ENCODE results near the gene DUS2. TPM values are rescaled to one million over a fixed set of nuclear protein-coding genes. Genes with fewer than 3 reads are reported as not detected.

Gene DUS2
- total RNA-seq, 1 experiment from 2014 or later = 27.9 TPM

DNA sequence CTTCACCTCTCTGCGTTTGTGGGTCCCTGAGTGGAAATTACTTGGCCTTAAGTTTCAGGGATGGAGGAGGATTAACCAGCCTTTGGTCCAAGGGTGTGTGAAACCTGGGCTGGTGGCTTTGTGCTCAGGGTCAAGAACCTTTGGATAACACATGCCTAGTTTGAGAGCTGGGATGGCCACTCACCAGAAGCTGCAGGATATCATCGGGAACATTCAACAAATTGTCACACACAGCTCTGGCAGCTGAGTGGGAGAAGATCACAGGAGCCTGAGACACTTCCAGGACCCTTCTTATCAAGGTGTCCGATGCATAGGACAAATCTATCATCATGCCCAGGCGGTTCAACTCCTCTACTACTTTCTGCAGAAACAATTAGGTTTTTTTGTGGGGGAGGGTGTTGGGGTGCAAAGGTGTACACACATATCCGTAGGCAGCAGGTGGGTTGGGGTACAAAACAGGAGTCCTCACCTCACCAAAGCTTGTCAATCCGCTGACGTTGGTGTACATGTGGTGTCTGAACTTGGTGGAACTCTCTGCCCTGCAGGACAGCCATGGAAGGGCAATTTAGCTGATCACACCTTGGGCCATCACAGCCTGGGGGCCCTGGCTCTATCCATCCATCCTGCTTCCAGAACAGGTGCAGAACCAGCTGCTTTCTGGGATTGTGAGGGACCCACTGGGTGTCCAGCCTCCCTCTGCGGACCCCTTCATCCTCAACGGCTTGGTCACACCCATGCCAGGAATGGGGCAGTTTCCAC, 45.4 kb upstream of the DUS2 start (continued):
- TF ChIP-seq, protein P1, sequence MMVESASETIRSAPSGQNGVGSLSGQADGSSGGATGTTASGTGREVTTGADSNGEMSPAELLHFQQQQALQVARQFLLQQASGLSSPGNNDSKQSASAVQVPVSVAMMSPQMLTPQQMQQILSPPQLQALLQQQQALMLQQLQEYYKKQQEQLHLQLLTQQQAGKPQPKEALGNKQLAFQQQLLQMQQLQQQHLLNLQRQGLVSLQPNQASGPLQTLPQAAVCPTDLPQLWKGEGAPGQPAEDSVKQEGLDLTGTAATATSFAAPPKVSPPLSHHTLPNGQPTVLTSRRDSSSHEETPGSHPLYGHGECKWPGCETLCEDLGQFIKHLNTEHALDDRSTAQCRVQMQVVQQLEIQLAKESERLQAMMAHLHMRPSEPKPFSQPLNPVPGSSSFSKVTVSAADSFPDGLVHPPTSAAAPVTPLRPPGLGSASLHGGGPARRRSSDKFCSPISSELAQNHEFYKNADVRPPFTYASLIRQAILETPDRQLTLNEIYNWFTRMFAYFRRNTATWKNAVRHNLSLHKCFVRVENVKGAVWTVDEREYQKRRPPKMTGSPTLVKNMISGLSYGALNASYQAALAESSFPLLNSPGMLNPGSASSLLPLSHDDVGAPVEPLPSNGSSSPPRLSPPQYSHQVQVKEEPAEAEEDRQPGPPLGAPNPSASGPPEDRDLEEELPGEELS (CRISPR knock-in tag; IDR thresholded peaks at IDR 0.05) = no peak
- no peak for TF ChIP-seq NR1H2 (CRISPR knock-in tag; IDR thresholded peaks at IDR 0.05)

- H3K4me3 Mint-ChIP-seq = no peak within 1 kb of the TSS
- H3K4me1 Mint-ChIP-seq = peaks cover 6% of the 10 kb centered on the region
- ATAC-seq (peak; percentile 89), DNase-seq (ENCODE audit: low spot score) (peak; percentile 83)
- H3K36me3 Mint-ChIP-seq = no peaks in the 10 kb centered on the region
- H3K27me3 Mint-ChIP-seq (ENCODE audit: low read depth) = peaks cover 13% of the 10 kb centered on the region
- POLR2A ChIA-PET = no interaction called here
- H3K27ac Mint-ChIP-seq = no peak within 1 kb of the TSS
- CTCF ChIA-PET = interaction anchor here (0.7 to 4.3 kb wide), 9 partner anchors 10 to 60 kb away, joined by 3 to 13 read pairs (median 3); partner anchors contain the start of genes DPEP2NB and SLC12A4
- TF ChIP-seq SP1 (CRISPR knock-in tag; conservative IDR thresholded peaks at IDR 0.05) (peak; percentile 54; the same call in 1 of the 2 replicates), ETV6 (CRISPR knock-in tag; IDR thresholded peaks at IDR 0.05) (no peak), ERG (CRISPR knock-in tag; IDR thresholded peaks at IDR 0.05) (no peak), ZNF219 (CRISPR knock-in tag; IDR thresholded peaks at IDR 0.05; ENCODE audit: borderline replicate concordance) (no peak), ZNF512 (CRISPR knock-in tag; IDR thresholded peaks at IDR 0.05; ENCODE audit: borderline replicate concordance) (no peak), FOXP1 (CRISPR knock-in tag; IDR thresholded peaks at IDR 0.05; ENCODE audit: borderline replicate concordance) (peak; percentile 49; the same call in 1 of the 2 replicates), ZNF121 (CRISPR knock-in tag; IDR thresholded peaks at IDR 0.05) (no peak), TP53 (CRISPR knock-in tag; IDR thresholded peaks at IDR 0.05) (no peak), ZNF138 (CRISPR knock-in tag; conservative IDR thresholded peaks at IDR 0.05) (no peak), TEAD1 (CRISPR knock-in tag; IDR thresholded peaks at IDR 0.05) (no peak), ZBTB21 (CRISPR knock-in tag; IDR thresholded peaks at IDR 0.05; ENCODE audit: borderline replicate concordance) (no peak), ZNF423 (CRISPR knock-in tag; IDR thresholded peaks at IDR 0.05) (no peak)
- TF ChIP-seq, protein P2, sequence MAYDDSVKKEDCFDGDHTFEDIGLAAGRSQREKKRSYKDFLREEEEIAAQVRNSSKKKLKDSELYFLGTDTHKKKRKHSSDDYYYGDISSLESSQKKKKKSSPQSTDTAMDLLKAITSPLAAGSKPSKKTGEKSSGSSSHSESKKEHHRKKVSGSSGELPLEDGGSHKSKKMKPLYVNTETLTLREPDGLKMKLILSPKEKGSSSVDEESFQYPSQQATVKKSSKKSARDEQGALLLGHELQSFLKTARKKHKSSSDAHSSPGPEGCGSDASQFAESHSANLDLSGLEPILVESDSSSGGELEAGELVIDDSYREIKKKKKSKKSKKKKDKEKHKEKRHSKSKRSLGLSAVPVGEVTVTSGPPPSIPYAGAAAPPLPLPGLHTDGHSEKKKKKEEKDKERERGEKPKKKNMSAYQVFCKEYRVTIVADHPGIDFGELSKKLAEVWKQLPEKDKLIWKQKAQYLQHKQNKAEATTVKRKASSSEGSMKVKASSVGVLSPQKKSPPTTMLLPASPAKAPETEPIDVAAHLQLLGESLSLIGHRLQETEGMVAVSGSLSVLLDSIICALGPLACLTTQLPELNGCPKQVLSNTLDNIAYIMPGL (CRISPR knock-in tag; IDR thresholded peaks at IDR 0.05) = peak; percentile 88; the same call in 1 of the 2 replicates
- TF ChIP-seq, protein P3, sequence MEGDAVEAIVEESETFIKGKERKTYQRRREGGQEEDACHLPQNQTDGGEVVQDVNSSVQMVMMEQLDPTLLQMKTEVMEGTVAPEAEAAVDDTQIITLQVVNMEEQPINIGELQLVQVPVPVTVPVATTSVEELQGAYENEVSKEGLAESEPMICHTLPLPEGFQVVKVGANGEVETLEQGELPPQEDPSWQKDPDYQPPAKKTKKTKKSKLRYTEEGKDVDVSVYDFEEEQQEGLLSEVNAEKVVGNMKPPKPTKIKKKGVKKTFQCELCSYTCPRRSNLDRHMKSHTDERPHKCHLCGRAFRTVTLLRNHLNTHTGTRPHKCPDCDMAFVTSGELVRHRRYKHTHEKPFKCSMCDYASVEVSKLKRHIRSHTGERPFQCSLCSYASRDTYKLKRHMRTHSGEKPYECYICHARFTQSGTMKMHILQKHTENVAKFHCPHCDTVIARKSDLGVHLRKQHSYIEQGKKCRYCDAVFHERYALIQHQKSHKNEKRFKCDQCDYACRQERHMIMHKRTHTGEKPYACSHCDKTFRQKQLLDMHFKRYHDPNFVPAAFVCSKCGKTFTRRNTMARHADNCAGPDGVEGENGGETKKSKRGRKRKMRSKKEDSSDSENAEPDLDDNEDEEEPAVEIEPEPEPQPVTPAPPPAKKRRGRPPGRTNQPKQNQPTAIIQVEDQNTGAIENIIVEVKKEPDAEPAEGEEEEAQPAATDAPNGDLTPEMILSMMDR (IDR thresholded peaks at IDR 0.05) = peak; percentile 80
- TF ChIP-seq, protein P4, sequence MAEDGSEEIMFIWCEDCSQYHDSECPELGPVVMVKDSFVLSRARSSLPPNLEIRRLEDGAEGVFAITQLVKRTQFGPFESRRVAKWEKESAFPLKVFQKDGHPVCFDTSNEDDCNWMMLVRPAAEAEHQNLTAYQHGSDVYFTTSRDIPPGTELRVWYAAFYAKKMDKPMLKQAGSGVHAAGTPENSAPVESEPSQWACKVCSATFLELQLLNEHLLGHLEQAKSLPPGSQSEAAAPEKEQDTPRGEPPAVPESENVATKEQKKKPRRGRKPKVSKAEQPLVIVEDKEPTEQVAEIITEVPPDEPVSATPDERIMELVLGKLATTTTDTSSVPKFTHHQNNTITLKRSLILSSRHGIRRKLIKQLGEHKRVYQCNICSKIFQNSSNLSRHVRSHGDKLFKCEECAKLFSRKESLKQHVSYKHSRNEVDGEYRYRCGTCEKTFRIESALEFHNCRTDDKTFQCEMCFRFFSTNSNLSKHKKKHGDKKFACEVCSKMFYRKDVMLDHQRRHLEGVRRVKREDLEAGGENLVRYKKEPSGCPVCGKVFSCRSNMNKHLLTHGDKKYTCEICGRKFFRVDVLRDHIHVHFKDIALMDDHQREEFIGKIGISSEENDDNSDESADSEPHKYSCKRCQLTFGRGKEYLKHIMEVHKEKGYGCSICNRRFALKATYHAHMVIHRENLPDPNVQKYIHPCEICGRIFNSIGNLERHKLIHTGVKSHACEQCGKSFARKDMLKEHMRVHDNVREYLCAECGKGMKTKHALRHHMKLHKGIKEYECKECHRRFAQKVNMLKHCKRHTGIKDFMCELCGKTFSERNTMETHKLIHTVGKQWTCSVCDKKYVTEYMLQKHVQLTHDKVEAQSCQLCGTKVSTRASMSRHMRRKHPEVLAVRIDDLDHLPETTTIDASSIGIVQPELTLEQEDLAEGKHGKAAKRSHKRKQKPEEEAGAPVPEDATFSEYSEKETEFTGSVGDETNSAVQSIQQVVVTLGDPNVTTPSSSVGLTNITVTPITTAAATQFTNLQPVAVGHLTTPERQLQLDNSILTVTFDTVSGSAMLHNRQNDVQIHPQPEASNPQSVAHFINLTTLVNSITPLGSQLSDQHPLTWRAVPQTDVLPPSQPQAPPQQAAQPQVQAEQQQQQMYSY (CRISPR knock-in tag; IDR thresholded peaks at IDR 0.05) = no peak
- H3K9me3 Mint-ChIP-seq = no peaks in the 10 kb centered on the region
These were observed 43.0 kb upstream of the DUS2 start, which contains the start of gene DPEP3 for GRCh38 chr16:67979955-67980678. TSS of gene DPEP3 (minus strand) at chr16:67980499. CDS start at chr16:67980380, 119 bp downstream.
